ENCODE data around the gene PRKCH. TPM values are rescaled to one million over a fixed set of nuclear protein-coding genes. Genes with fewer than 3 reads are reported as not detected.

The PRKCH gene
- total RNA-seq, 5 donors from 2014 or later (not counting 1 experiment from before 2014, with no cell fraction given) = 267 to 436 (median 326) TPM

DNA sequence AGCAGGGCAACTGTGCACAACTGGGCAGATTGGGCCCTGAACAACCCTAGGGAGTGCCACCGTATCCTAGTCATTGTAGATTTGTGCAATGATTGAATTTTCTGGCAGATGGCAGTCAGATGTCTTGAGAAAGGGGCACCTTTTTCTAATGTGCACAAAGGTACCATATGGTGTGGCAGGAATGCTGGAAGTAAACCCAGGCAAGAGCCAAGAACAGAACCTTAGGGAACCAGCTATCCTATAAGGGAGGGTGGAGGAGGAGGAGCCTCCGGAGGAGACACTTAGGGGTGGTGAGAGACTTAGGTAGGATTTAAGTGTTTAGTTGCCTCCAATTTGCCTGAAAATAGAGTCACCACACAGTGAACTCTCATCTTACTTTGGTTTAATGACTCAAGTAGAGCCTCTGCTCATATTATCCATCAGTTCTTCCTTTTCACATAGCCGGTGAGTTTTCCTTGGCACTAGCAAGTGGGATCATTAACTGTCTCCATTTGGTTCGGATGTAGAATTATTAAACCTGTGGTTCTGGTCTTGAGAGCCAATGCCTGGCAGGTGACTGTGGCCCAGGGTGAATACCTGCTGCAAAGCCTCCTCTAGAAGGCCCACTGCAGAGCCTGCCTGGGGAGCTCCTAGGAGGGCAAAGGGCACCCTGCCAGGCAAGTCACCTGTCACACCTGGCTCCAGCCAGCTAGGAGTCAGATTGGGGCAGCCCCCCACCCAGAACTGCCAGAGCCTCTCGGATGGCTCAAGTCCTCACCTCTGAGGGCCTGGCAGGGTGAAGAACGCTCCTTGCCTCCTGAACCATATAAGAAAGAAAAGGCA lies 189.6 kb downstream of the PRKCH start:
- no peaks in the 10 kb centered on the region for H3K27me3 Mint-ChIP-seq
- no peaks in the 10 kb centered on the region for H3K9me3 Mint-ChIP-seq
- ChIA-PET POLR2A (interaction anchor here in 1 of 2 donors (0.6 kb wide), 1 partner anchor 61 kb away, joined by 3 read pairs; no protein-coding TSS in a partner anchor), CTCF (interaction anchor here in 1 of 2 donors (0.6 kb wide), 1 partner anchor 23 kb away, joined by 3 read pairs; no protein-coding TSS in a partner anchor)
- H3K27ac ChIP-seq (ENCODE audit: low read length) = peak overlapping the region; percentile 36
- DNase-seq = no peak
- ATAC-seq (replicated peaks in 1 of 4) = peak in 3 of 4 experiments; percentile 26 to 34 (median 26)
- peaks cover 45% of the 10 kb centered on the region for H3K36me3 Mint-ChIP-seq
- no peak overlapping the region for H3K4me3 ChIP-seq (ENCODE audit: control insufficient read depth in 1 of 2, extremely low read depth in 1 of 2, low read length in 1 of 2)
- H3K27ac Mint-ChIP-seq = peak overlapping the region; percentile 67 to 93
- H3K4me3 Mint-ChIP-seq = peak overlapping the region in 2 of 3 donors; percentile 4 to 12
- H3K4me1 ChIP-seq (ENCODE audit: control insufficient read depth in 1 of 2, extremely low read depth in 1 of 2, insufficient read depth in 2 of 2, low read length in 2 of 2) = peaks cover 57 to 59% of the 10 kb centered on the region in 2 experiments
- 95% methylated on average over 3 of the region's 6 CpGs for WGBS (ENCODE audit: insufficient coverage)
- H3K36me3 ChIP-seq (ENCODE audit: control insufficient read depth in 2 of 2, extremely low read depth in 1 of 2, insufficient read depth in 1 of 2, low read length in 1 of 2) = peaks cover 7 to 53% of the 10 kb centered on the region in 2 donors
- H3K4me1 Mint-ChIP-seq = peaks cover 77 to 92% (median 91%) of the 10 kb centered on the region in 3 donors
- no peaks in the 10 kb centered on the region for H3K27me3 ChIP-seq (replicated peaks in 1 of 2; ENCODE audit: control insufficient read depth in 2 of 2, extremely low read depth in 1 of 2, insufficient read depth in 2 of 2, low read length in 1 of 2)
- no peaks in the 10 kb centered on the region for H3K9me3 ChIP-seq

DNA sequence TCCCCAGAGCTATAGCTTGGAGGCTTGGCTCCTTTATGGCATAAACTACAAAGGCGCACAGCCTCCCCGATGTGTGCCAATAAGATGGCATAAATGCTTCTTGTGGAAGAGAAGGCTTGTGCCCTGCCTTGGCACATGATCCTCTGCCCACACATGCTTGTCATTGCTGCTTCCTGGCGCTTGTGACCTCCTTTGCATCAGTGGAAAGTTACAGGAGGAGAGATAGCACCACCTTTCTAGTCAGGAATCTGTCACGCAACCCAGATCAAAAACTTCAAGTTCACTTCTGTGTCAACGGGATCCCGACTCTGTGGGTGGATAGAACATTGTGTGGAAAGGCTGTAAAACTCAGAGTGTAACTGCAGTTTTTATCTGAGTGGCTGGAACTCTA lies 190.2 kb downstream of the PRKCH start:
- POLR2A ChIA-PET = interaction anchor here in 1 of 2 donors (0.6 kb wide), 1 partner anchor 62 kb away, joined by 3 read pairs; no protein-coding TSS in a partner anchor
- Histone ChIP-seq H3K36me3 (ENCODE audit: control insufficient read depth in 2 of 2, extremely low read depth in 1 of 2, insufficient read depth in 1 of 2, low read length in 1 of 2) (peaks cover 7 to 47% of the 10 kb centered on the region in 2 donors), H3K9me3 (no peaks in the 10 kb centered on the region), H3K4me3 (ENCODE audit: control insufficient read depth in 1 of 2, extremely low read depth in 1 of 2, low read length in 1 of 2) (no peak overlapping the region), H3K27me3 (replicated peaks in 1 of 2; ENCODE audit: control insufficient read depth in 2 of 2, extremely low read depth in 1 of 2, insufficient read depth in 2 of 2, low read length in 1 of 2) (no peaks in the 10 kb centered on the region), H3K4me1 (ENCODE audit: control insufficient read depth in 1 of 2, extremely low read depth in 1 of 2, insufficient read depth in 2 of 2, low read length in 2 of 2) (peaks cover 54 to 56% of the 10 kb centered on the region in 2 experiments), H3K27ac (ENCODE audit: low read length) (peak overlapping the region; percentile 36)
- Mint-ChIP-seq H3K36me3 (peaks cover 42% of the 10 kb centered on the region), H3K4me3 (peak overlapping the region; percentile 4 to 12 (median 7)), H3K27ac (peak overlapping the region; percentile 67 to 83), H3K4me1 (peaks cover 76 to 92% (median 91%) of the 10 kb centered on the region in 3 donors), H3K27me3 (no peaks in the 10 kb centered on the region), H3K9me3 (no peaks in the 10 kb centered on the region)
- DNase-seq (peak in 8 of 35 experiments; percentile 5 to 59 (median 17)), ATAC-seq (replicated peaks in 1 of 4) (peak; percentile 35 to 65 (median 52))
- CTCF ChIA-PET = interaction anchor here (0.6 to 0.7 kb wide), 3 partner anchors 28 to 194 kb away, joined by 3 to 10 read pairs (median 4); no protein-coding TSS in a partner anchor
- 43% methylated on average over 3 of the region's 6 CpGs for WGBS (ENCODE audit: insufficient coverage)

DNA sequence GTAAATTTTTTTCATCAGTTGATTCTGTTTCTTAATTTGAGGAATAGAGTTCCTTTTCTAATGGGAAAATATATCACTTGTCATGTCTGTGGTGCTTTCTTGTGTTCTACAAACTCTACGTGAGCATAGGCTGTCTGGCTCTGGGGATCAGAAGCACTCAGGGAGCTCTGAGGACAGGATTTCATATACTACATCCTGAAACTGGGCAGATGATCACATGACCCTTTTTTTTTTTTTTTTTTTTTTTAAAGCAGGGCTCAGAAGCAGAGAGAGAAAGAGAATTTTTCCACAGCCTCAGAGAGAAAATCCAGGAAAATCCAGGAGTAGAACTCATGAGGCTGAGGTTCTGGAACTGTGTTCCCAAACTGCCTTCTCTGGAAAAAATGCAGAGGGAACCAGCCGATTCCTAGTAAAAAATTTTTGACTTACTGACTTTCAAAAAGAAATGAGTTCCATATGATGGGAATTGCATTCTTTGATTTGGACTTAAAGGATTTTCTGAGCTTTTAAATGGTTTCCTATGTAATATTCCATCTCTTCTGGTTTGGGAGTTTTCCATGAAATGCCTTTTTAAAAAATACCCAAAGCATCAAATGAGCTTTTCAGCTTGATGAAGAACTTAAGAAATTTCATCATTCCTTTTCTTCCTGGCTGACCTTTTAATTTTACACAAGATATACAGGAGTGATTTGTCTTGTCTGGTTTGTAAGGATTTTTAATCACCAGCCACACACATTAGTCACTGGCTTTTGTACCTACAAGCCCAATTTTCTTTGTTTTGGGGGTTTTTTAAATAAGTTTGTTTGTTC lies 190.9 kb downstream of the PRKCH start:
- no CpG with 5 or more reads among the region's 2 CpGs for WGBS (ENCODE audit: insufficient coverage)
- peak overlapping the region; percentile 36 for H3K27ac ChIP-seq (ENCODE audit: low read length)
- peaks cover 7 to 45% of the 10 kb centered on the region in 2 donors for H3K36me3 ChIP-seq (ENCODE audit: control insufficient read depth in 2 of 2, extremely low read depth in 1 of 2, insufficient read depth in 1 of 2, low read length in 1 of 2)
- DNase-seq (no peak), ATAC-seq (replicated peaks in 1 of 4) (peak in 2 of 4 experiments; percentile 20 to 24)
- CTCF ChIA-PET = interaction anchor here (0.5 to 1.2 kb wide), 9 partner anchors 8 to 611 kb away, joined by 3 to 10 read pairs (median 4); no protein-coding TSS in a partner anchor
- Mint-ChIP-seq H3K36me3 (peaks cover 42% of the 10 kb centered on the region), H3K27me3 (no peaks in the 10 kb centered on the region), H3K9me3 (no peaks in the 10 kb centered on the region), H3K4me1 (peaks cover 76 to 92% (median 91%) of the 10 kb centered on the region in 3 donors), H3K27ac (peak overlapping the region; percentile 67 to 83), H3K4me3 (peak overlapping the region in 2 of 3 donors; percentile 8 to 12)
- no peak overlapping the region for H3K4me3 ChIP-seq (ENCODE audit: control insufficient read depth in 1 of 2, extremely low read depth in 1 of 2, low read length in 1 of 2)
- POLR2A ChIA-PET = interaction anchor here (0.6 to 1.0 kb wide), 5 partner anchors 13 to 219 kb away, joined by 3 to 27 read pairs (median 3); no protein-coding TSS in a partner anchor
- H3K4me1 ChIP-seq (ENCODE audit: control insufficient read depth in 1 of 2, extremely low read depth in 1 of 2, insufficient read depth in 2 of 2, low read length in 2 of 2) = peaks cover 53 to 58% of the 10 kb centered on the region in 2 experiments
- H3K27me3 ChIP-seq (replicated peaks in 1 of 2; ENCODE audit: control insufficient read depth in 2 of 2, extremely low read depth in 1 of 2, insufficient read depth in 2 of 2, low read length in 1 of 2) = no peaks in the 10 kb centered on the region
- H3K9me3 ChIP-seq = no peaks in the 10 kb centered on the region

DNA sequence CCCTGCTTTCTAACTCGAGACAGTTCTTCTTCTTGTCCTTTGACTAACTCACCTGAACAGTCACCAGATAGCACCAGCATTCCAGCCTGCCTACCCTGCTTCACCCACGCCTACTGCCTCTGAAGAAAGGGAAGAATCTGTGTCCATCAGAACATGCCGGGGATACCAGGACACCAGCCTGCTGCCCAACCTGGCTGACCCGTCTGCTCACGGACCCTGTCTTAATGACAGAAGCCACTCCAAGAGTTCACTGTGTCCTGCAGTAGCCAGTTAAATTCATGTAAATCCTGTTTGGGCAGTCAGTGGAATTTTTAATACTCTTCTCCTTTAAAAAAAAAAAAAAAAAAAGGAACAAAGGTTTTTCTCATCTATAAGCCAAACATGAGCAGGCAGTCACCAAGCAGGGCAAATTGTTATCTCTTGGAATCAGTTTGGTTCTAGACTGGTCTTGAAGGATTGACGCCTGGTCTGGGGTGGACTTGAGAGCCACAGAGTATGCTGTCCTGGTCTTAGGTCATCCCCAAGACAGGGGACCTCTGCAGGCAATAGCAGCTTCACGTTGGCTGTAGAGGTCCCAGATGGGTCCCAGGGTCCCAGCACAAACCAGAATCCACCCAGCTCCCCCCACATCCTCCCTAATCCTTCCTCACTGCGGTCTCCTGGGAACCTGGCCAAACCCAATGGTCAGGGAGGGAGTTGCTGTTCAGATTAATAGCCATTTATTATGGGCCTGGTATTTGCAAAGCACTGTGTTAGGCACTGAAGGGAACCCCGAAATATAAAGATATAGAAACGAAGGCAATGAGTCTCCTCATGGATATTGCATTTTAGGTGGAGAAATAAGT lies 192.8 kb downstream of the PRKCH start:
- no peaks in the 10 kb centered on the region for H3K27me3 Mint-ChIP-seq
- H3K36me3 Mint-ChIP-seq = peaks cover 33% of the 10 kb centered on the region
- peak overlapping the region; percentile 45 to 66 for H3K27ac Mint-ChIP-seq
- CTCF ChIA-PET = interaction anchor here in 1 of 2 donors (0.7 kb wide), 1 partner anchor 40 kb away, joined by 4 read pairs; no protein-coding TSS in a partner anchor
- WGBS (ENCODE audit: insufficient coverage) = 97% methylated on average over 4 of the region's 10 CpGs
- DNase-seq = no peak
- POLR2A ChIA-PET = no interaction called here
- H3K4me3 Mint-ChIP-seq = no peak overlapping the region
- Histone ChIP-seq H3K27me3 (replicated peaks in 1 of 2; ENCODE audit: control insufficient read depth in 2 of 2, extremely low read depth in 1 of 2, insufficient read depth in 2 of 2, low read length in 1 of 2) (no peaks in the 10 kb centered on the region), H3K9me3 (no peaks in the 10 kb centered on the region), H3K27ac (ENCODE audit: low read length) (no peak overlapping the region), H3K4me3 (ENCODE audit: control insufficient read depth in 1 of 2, extremely low read depth in 1 of 2, low read length in 1 of 2) (no peak overlapping the region), H3K4me1 (ENCODE audit: control insufficient read depth in 1 of 2, extremely low read depth in 1 of 2, insufficient read depth in 2 of 2, low read length in 2 of 2) (peaks cover 37 to 69% of the 10 kb centered on the region in 2 experiments), H3K36me3 (ENCODE audit: control insufficient read depth in 2 of 2, extremely low read depth in 1 of 2, insufficient read depth in 1 of 2, low read length in 1 of 2) (peaks cover 7 to 39% of the 10 kb centered on the region in 2 donors)
- H3K4me1 Mint-ChIP-seq = peaks cover 70 to 92% (median 91%) of the 10 kb centered on the region in 3 donors
- no peak for ATAC-seq (replicated peaks in 1 of 4)
- H3K9me3 Mint-ChIP-seq = no peaks in the 10 kb centered on the region

DNA sequence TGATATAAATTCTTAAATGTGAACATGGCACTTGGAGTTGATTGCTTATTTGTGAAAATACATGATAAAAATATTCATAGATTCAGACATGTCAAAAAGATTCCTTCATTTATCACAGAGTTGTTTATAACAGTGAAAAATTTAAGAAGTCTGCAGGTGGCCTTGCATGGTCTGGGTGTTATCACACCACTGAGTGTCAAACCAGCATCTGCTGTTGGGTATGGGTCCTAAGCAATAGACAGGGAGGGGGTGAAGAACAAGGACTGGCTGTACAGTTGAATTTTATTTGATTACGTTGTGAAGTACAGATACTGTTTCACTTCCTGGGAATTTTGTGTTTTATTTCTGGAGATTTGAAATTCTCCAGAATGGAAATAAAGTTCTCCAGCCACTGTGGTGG lies 193.5 kb downstream of the PRKCH start:
- ATAC-seq (replicated peaks in 1 of 4) (no peak), DNase-seq (no peak)
- CTCF ChIA-PET = no interaction called here
- Histone ChIP-seq H3K36me3 (ENCODE audit: control insufficient read depth in 2 of 2, extremely low read depth in 1 of 2, insufficient read depth in 1 of 2, low read length in 1 of 2) (peaks cover 4 to 36% of the 10 kb centered on the region in 2 donors), H3K4me1 (ENCODE audit: control insufficient read depth in 1 of 2, extremely low read depth in 1 of 2, insufficient read depth in 2 of 2, low read length in 2 of 2) (peaks cover 34 to 65% of the 10 kb centered on the region in 2 experiments), H3K4me3 (ENCODE audit: control insufficient read depth in 1 of 2, extremely low read depth in 1 of 2, low read length in 1 of 2) (no peak overlapping the region), H3K9me3 (no peaks in the 10 kb centered on the region), H3K27ac (ENCODE audit: low read length) (no peak overlapping the region), H3K27me3 (replicated peaks in 1 of 2; ENCODE audit: control insufficient read depth in 2 of 2, extremely low read depth in 1 of 2, insufficient read depth in 2 of 2, low read length in 1 of 2) (no peaks in the 10 kb centered on the region)
- no peaks in the 10 kb centered on the region for H3K9me3 Mint-ChIP-seq
- no peaks in the 10 kb centered on the region for H3K27me3 Mint-ChIP-seq
- POLR2A ChIA-PET = no interaction called here
- H3K27ac Mint-ChIP-seq = peak overlapping the region; percentile 15 to 34
- H3K36me3 Mint-ChIP-seq = peaks cover 29% of the 10 kb centered on the region
- H3K4me1 Mint-ChIP-seq = peaks cover 65 to 91% (median 91%) of the 10 kb centered on the region in 3 donors
- WGBS (ENCODE audit: insufficient coverage) = no CpG with 5 or more reads among the region's 1 CpG
- no peak overlapping the region for H3K4me3 Mint-ChIP-seq

All from T-cell (primary cell).